NCI-H2107 treated with DMSO at 0.1 percent for 48 hours (cell line): ENCODE measurements around the gene CLEC1A.

ENCODE experiments used
- DNase-seq: peaks from one replicate; lab custom pipeline; 2025; ENCODE audit not compliant: unreplicated experiment; lab: John Stamatoyannopoulos, UW

CLEC1A gene

GRCh38 chr12:10101648-10102220 is 2.9 kb upstream of the CLEC1A start:
- no peak for DNase-seq

GRCh38 chr12:10101042-10101579 is 2.3 kb upstream of the CLEC1A start:
- DNase-seq, result no peak

GRCh38 chr12:10097521-10097920 is 1.3 kb downstream of the CLEC1A start:
- DNase-seq, result no peak

- no peak for DNase-seq
Observed at GRCh38 chr12:10095971-10096370, 2.8 kb downstream of the CLEC1A start.

- no peak for DNase-seq
Observed at GRCh38 chr12:10094646-10095395, 4.0 kb downstream of the CLEC1A start.

- no peak for DNase-seq
Observed at GRCh38 chr12:10088955-10089900, 9.6 kb downstream of the CLEC1A start.

GRCh38 chr12:10088031-10088430 is 10.8 kb downstream of the CLEC1A start:
- no peak for DNase-seq

GRCh38 chr12:10086387-10086786 is 12.4 kb downstream of the CLEC1A start:
- DNase-seq, result no peak

GRCh38 chr12:10084733-10085132 is 14.1 kb downstream of the CLEC1A start:
- no peak for DNase-seq

GRCh38 chr12:10082117-10082874 is 16.5 kb downstream of the CLEC1A start:
- no peak for DNase-seq

- no peak for DNase-seq
Observed at GRCh38 chr12:10075451-10075850, 23.3 kb downstream of the CLEC1A start.

- no peak for DNase-seq
Observed at GRCh38 chr12:10073261-10073660, 25.5 kb downstream of the CLEC1A start.

- DNase-seq, result no peak
Observed at GRCh38 chr12:10072131-10072530, 26.7 kb downstream of the CLEC1A start.

- no peak for DNase-seq
Observed at GRCh38 chr12:10070380-10070779, 28.4 kb downstream of the CLEC1A start.

GRCh38 chr12:10069976-10070375 is 28.8 kb downstream of the CLEC1A start:
- DNase-seq, result no peak

- no peak for DNase-seq
Observed at GRCh38 chr12:10069099-10069498, 29.7 kb downstream of the CLEC1A start.

GRCh38 chr12:10068644-10069043 is 30.1 kb downstream of the CLEC1A start:
- no peak for DNase-seq

GRCh38 chr12:10067942-10068341 is 30.8 kb downstream of the CLEC1A start:
- DNase-seq, result no peak

- no peak for DNase-seq
Observed at GRCh38 chr12:10067264-10067663, 31.5 kb downstream of the CLEC1A start.

GRCh38 chr12:10065241-10065640 is 33.5 kb downstream of the CLEC1A start:
- no peak for DNase-seq

- DNase-seq, result no peak
Observed at GRCh38 chr12:10058387-10058786, 40.4 kb downstream of the CLEC1A start.
